Activated CD8-positive, alpha-beta memory T cell treated with anti-CD3 and anti-CD28 coated beads for 24 hours (primary cell): ENCODE measurements around the gene STK32B.
"Not testable (repeated sequence)": the region's sequence is repeated elsewhere in the genome, so short reads cannot be mapped to it uniquely, and the experiment has no call there.

Experiments used
- DNase-seq: peaks from one replicate; pipeline ENCODE4 v3.0.0-alpha.2; 2020

Gene STK32B

DNA sequence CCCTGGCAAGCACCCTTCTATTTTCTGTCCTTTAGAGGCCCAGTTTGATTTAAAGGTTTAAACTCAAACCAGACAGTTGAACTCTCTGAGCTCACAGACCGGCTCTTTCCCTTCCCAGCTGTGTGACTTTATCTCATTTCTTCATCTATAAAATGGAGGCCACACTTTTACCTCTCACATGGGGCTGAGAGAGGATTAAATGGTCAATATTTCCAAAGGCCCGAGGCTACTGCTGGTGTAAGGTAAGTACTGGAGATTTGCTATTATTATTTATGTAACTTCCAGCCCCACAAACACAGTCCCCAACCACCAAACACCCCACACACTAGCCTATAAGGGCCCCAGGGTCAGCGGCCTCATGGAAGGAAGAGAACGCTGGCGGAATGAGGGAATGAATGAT, 18.5 kb upstream of the STK32B start:
- no peak for DNase-seq

DNA sequence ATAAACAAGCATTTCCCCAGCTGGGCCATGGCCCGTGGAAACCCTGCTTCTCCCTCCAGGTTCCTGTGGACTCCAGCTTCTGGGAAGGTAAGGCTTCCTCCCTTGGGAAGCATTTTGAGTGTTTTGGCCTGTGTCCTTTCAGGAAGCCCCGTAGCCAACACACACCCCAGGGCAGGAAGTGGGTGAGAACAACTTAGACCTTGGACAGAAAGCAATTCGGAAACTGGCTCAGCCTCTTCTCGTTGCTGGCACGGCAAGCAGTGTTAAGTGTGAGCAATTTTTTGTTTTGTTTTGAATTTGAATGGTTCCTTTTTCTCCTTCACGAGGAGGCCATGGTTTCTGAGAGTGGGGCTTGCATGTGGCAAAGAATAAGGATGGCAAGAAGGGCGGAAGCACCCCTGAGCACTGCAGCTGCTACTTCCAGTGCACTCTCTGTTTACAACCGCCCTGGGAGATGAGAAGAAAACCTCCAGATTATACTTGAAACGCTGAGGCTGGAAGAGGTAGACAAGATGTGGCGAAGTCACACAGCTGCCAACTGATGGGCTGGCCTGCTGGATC, 17.9 kb upstream of the STK32B start:
- DNase-seq, result no peak

DNA sequence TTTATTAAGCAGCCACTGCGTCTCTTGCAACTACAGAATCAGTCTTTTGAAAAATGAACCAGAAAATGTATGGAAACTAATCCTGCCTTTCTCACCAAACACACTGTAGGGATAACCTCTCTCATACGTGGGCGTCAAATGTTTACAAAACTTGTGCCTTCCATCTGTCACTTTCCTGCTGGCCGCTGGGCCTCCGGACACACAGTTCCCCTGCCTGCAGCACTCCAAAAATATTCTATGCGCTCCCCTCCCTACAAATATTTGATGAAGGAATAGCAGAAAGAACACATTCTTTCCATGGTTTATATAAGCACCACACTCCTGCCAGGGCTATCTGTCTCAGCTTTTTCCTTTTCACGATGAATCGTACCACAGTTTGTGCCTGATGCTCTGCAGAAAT, 17.1 kb upstream of the STK32B start:
- DNase-seq, result no peak

DNA sequence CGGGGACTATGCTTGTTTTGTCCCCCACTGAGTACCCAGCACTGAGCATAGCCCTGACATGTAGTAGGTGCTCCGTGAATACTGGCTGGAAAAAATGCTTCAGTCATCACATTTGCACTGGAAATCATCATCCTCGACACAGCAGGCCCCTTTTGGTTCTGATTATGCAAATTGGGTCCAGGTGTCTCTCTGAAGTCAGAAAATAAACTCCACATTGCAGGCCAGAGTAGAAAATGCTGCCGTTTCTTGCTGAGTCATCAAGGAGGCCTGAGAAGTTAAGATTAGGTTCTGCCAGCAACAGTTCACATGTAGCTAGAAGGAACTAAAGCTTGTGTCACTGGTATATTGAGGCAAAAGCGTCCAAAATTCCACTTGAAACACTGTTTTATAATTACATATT, 15.0 kb upstream of the STK32B start:
- DNase-seq, result no peak

DNA sequence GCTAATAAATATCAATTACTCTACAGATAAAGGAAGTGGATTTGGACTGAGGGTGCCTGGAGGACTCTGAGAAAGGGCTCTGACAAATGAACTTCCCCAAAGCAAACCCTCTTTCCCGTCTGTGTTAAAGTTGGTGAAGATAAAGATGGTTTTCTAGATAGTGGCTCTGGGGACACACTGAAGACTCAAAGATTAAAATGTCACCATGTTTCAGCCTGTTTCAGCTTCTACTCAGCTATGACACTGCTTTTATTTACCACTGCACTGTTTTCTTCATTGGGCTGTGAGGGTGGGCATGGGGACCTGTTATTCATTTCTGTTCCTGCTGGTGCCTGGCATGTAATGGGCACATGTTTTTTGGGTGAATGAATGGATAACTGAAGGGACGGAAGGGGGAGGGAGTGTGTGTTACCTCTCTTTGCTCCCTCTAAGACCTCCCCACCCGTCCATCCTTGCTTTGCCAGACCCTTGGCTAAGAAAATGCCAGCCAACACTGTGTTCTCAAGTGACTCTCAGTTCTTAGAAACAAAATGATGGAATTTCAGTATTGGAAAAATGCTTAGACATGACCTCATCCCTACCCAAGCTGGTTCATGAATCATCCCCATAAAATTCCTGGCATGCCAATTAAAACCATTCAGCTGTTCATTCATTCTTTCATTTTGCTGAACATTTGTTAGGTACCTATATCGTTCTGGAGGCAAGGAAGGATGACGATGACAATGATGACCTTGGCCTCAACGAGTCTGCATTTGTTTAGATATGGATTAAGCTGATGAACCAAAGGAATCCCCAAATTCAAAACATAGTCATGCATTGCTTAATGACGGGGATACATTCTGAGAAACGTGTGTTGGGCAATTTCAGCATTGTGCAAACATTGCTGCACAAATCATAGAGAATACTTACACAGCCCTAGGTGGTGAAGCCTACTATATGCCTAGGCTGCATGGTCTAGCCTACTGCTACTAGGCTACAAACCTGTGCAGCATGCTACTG, 13.4 kb upstream of the STK32B start:
- no peak for DNase-seq

DNA sequence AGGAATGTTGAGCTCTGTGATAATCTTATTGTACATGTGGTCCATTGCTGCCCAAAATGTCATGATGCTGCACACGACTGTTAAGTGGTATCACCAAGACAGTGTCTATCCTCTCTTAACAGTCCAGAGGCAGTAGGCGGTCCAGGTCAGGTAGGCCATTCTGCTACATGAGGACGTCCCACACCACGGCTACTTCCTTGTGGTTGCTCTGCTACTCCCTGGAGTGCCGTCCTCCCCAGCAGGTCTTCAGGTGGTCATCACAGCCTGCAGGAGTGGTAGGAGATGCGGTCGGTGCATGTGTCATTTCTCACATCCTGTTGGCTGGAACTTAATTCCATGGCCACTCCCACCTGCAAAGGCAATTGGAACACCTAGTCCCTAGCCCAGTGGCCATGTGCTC, 11.5 kb upstream of the STK32B start:
- DNase-seq, result peak; percentile 11

DNA sequence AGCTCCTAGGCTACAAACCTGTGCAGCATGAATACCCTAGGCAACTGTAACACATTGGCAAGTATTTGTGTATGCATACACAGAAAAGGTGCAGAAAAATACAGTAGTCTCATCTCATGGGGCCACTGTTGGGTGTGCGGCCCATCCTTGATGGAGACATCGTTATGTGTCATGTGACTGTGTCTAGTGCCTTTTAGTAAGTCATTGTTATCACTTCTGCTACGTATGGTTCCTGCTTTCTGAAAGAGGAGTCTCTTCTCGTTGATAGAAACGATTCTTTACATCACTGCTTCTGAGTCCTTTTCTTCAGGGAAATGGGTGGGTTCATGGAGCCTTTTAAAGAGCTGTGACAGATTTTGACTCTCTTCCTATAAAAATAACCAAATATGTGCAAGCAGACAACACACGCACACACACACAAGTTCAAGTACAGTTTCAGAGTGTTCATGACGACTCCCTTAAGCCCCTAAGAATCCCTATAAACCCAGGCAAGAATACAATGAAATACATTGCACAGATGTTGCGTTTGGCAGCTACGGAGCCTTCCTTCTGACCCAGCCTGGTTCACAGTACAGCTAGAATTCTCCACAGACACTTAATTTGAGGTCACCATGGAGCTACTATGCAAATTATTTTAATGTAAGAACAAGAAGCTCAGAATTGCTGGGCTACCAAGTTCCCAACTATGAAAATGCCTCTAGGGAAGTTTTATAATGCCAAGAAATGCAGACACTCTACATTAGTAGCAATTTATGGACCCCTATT, 10.2 kb upstream of the STK32B start:
- DNase-seq, result no peak

DNA sequence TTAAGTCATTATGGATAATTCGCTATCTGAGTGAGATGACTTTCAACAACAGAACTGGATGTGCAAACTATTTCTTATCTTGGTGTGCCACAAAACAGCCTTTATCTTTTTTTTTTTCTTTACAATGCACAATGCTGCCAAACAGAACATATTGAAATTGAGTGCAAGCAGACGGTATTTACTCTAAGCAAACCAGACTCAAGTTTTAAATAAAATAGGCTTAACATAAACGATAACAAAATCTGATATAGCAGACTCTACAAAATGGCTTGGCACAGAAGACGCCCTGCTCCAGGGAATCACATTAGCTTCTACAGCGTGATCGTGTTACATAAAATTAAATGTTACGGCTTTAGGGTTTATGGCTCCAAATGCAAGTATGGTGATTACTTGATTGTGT, 9.6 kb upstream of the STK32B start:
- no peak for DNase-seq

DNA sequence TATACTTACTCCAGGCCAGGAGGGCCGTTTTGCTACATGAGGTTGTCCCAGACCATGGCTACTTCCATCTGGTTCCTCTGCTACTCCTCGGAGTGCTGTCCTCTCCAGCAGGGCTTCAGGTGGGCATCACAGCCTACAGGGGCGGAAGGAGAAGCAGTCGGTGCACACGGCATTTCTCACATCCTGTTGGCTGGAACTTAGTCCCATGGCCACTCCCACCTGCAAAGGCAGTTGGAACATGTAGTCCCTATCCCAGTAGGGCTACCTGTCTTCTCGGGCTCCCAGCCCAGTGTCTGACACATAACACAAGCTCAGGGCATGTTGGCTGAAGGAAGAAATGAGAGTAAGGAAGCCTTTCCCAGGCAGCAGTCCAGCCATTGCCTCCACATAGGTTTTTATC, 7.7 kb upstream of the STK32B start:
- DNase-seq, result peak; percentile 9

DNA sequence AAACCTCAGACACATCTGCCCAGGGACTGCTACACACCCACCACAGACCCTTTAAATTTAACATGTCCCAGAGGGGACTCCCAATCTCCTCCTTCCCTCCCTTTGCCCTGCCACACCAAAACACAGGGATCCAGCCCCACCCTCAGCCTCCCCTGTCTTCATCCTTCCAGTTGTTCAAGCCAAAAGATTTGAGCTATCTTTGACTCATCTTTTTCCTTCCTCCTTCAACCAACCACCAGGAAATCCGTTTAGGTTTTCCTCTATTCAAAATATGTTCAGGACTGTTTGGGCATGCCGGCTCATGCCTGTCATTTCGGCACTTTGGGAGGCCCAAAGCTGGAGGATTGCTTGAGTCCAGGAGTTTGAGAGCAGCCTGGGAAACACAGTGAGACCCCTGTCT, 6.9 kb upstream of the STK32B start:
- DNase-seq, result peak; percentile 3

DNA sequence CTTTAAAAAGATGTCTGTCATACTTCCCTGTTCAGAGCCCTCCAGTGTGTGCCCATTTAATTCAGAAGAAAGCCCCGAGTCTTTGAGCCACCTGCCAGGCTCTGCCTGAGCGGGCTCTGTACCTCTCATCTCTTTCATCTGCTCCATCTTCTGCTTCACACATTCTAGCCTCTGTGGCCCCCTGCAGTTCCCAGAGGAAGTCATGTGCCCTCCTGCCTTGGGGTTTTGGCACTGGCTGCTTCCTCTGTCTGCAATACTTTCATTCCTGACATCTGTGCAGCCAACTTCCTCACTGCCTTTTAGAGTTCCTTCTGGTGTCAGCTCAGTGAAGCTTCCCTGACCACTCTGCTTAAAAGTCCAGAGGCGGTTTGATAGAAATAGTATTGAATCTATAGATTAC, 6.2 kb upstream of the STK32B start:
- DNase-seq, result no peak

DNA sequence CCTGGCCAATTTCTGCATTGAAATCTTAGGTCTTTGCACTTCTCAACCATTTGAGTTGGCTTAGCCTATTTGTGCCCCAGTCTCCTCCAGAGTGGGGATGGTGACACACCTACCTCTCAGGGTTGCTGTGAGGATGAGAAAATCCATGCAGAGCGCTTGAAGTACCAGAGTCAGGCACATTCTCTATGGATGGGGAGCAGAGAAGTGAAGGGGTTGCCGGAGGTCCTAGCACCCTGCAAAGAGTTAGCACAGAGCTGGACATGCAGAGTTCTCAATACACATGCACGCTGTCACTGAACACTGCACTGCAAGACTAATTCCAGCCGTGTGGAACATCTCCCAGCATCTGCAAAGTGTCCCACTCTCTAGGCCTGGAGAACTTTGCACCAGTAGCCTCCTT, 2.6 kb upstream of the STK32B start:
- no peak for DNase-seq

DNA sequence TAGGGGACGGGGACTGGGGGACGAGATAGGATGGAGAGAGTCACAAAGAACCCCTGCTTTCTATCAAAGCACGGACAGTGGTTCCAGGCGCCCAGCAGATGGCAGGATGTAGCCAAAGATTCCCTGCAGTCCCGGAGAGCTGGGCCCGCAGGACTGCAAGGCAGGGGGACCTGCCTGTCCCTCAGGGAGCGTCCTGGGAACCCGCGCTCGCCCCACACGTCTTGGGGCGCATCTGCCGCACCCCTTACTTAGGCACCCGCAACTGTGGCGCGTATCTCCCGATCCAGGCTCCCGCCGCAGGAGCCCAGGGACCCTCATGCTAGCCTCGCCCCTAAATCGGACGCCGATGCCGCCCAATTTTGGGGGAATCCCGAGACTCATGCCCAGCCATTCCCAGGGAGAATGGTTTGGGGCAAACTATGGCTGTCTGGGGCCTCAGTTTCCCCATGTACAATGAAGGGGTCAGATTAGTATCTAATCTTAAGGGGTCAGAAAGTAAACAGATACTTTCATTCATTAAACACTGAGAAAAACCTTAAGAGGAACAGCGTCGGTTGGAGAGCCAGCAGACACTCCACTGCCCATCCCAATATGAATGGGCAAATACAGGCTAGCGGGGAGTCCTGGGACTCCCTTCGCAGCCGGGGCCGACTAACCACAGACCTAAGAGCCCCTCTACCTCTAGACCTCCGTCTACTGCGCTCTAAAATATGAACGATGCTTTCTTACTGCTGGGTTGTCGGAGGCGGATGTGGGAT, 581 bp upstream of the STK32B start:
- peak; percentile 62 for DNase-seq

DNA sequence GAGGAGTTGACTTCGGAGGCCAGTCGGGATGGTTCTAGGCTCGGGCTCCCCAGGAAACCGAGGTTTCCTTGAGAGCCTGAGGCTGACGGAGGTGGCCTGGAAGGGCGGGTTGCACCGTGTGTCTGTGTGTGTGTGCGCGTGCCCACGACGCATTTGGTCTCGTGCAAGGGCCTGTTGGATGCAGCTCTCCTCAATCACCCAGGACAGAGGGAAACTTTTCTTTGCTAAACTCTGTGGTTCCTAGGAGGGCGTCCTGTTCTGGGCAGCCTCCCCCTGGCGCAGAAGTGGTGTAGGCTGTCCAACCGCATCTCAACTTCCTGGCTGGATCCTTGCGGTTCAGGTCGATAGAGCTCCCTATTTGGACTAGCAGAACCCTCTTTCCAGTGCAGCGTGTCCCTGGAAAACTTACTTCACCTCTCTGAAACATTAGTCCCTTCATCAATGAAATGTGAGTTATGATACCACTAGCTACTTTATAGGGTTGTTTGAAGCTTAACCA, 973 bp downstream of the STK32B start:
- DNase-seq, result no peak

DNA sequence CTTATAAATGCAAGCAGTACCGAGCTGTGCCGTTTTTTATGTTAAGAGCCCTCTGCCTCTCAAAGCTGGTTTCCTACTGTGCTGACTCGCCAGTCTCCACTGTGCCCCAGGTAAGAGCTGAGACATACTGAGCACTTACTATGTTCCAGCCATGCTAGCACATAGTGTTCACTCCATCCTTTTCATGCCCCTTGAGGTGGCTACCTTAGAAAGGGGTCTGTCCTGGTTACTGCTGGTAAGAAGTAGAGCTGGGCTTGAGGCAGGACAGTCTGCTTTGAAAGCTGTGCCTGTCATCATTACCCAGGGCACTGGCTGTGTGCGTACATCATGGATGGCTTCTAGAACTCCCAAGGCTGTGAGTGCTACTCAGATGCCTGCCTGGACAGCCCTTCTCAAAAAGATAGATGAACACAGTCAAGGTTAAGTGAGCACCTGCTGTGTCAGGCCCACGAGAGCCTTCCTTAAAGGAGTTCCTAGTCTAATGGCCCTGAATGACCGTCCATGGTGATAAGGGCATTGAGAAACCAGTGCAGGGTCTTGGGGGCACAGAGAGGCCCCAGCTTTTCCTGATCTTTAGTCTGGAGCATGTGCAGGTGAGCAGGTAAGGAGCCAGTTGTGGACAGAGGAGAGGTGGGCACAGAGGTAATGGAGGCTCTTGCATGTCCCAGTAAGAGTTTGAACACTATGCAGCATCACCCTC, 1.6 kb downstream of the STK32B start:
- DNase-seq, result no peak

DNA sequence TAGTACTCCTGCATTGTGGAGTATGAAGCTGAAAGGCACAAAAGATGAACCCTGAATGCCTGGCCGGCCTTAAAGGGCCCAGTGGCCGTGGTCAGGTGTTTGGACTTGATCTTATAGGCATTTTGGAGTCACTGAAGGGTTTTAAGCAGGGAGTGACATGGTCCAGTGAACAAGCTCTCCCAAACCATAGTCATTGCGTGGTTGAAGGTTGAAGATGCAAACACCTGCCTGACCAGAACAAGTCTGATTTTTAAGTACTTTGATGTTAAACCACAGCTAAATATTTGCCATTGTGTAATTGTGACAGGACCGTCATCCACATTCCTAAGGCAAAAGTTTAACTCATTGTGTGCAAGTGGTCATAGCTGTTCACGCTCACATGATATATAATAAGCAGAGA, 3.3 kb downstream of the STK32B start:
- DNase-seq, result no peak

DNA sequence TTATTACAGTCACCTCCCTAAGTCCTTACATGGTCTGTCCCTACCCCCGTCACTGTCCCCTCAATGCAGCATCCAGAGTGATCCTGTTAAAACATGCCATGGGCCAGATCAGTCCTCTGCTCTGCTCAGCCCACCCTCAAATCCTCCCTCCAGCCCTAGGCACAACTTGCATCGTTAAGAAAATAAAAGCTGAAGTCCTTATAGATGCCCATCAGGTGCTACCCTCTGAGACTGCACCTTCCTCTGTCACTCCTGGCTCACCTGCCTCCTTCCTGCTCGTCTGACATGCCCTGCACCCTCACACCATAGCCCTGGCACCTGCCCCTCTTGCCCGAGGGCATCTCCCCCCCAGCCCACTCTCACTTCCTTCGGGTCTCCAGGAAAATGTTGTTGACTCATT, 4.1 kb downstream of the STK32B start:
- no peak for DNase-seq

DNA sequence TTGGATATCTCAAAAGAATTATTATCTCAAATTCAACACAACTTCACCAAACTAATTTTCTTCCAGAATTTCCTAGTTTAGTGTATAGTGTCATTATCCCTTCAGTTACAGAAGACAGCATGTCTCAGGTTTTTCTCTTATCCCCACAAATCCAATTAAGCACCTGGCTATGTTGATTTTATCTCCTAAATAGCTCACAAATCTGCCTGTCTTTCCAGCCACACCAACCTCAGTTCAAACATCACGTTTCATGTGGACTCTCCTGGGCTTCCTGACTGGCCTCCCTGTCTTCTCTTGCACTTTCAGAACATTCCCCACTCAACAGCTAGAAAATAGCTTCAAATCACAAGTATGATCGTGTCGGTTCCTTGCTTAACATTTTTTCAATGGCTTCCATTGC, 14.8 kb downstream of the STK32B start:
- no peak for DNase-seq

DNA sequence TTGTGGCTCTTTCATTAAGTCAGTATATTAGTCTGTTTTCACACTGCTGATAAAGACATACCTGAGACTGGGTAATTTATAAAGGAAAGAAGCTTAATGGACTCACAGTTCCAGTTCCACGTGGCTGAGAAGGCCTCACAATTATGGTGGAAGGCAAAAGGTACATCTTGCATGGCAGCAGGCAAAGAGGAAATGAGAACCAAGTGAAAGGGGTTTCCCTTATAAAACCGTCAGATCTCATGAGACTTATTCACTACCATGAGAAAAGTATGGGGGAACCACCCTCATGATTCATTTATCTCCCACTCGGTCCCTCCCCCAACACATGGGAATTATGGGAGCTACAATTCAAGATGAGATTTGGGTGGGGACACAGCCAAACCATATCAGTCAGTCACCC, 15.7 kb downstream of the STK32B start:
- DNase-seq, result not testable (repeated sequence)

DNA sequence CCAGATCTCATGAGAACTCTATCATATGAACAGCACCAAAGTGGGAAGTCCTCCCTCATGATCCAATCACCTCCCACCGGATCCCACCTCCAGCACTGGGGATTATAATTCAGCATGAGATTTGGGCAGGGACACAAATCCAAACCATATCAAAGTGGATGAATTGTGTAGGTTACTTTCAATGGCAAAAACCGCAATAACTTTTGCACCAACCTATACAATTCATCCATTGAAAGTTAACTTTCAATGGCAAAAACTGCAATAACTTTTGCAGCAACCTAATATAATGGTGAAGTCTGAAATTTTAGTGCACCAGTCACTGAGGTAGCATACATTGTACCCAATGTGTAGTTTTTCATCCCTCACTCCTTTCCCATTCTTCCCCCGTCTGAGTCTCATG, 16.6 kb downstream of the STK32B start:
- no peak for DNase-seq

DNA sequence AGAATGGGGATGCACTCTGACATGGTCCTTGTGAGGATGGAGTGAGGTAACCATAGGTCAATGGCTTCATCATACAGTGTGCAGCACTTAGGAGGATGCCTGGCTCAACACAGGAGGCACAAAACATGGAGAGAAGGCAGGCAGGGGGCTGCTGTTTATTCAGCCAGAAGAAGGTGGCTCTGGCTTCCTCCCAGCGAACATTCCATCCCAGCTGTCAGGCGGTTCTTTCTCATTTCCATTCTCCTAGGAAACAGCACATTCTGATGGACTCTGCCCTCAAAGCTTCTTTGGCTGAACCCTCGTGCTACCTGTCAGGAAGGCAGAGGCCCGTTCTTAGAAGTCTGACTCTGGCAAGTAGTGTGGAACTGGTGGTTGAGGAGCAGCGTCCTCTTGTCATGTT, 18.6 kb downstream of the STK32B start:
- DNase-seq, result no peak

DNA sequence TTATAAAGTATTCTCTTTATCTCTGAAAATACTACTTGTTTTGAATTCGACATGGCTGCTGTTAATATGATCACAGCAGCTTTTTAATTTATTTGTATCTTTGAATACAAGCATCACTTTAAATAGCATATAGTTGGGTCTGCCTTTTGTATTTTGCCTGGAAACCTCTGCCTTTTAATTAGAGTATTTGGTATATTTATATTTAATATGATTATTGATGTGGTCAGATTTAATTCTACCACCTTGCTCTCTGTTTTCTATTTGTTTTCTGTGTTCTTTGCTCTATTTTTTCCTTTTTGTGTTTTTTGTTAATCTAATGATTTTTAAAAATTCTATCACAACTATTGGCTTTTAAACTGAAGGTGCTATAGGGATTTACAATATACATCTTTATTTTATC, 21.7 kb downstream of the STK32B start:
- no peak for DNase-seq
